ENCODE measurements around the gene NCF4.

The NCF4 gene

GRCh38 chr22:36886016-36886415, 25.2 kb downstream of the NCF4 start:
- TF ChIP-seq ZFX (IDR thresholded peaks at IDR 0.05) (no peak), CTCF (conservative IDR thresholded peaks at IDR 0.05) (no peak)
- no peak overlapping the region for H3K27ac ChIP-seq

GRCh38 chr22:36887162-36887561, 26.4 kb downstream of the NCF4 start:
- TF ChIP-seq CTCF (conservative IDR thresholded peaks at IDR 0.05), result no peak
- no peak for TF ChIP-seq ZFX (IDR thresholded peaks at IDR 0.05)
- no peak overlapping the region for H3K27ac ChIP-seq

GRCh38 chr22:36891646-36892045, 30.8 kb downstream of the NCF4 start:
- no peak overlapping the region for H3K27ac ChIP-seq
- TF ChIP-seq ZFX (IDR thresholded peaks at IDR 0.05) (no peak), CTCF (conservative IDR thresholded peaks at IDR 0.05) (no peak)

- no peak overlapping the region for H3K27ac ChIP-seq
- TF ChIP-seq CTCF (conservative IDR thresholded peaks at IDR 0.05) (no peak), ZFX (IDR thresholded peaks at IDR 0.05) (no peak)
Measured at GRCh38 chr22:36892292-36892691, 31.5 kb downstream of the NCF4 start.

DNA sequence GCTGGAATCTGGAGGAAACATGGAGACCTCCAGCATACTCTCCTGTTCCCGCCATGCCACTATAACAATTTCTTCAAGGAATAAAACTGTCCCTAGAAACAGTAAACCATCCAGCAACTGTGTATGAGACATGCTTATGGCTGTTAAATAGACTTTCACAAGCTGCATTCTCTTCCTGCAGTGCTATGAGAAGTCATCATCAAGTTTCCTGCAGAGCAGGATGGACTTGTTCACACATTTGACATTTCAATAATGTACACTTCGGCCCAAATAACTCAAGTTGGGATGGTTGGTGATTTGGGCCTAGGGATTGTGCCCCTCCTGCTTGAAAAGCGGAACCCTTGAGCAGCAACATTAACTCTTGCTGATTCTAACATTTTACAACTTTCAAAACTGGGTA, 32.5 kb downstream of the NCF4 start:
- no peak overlapping the region for H3K27ac ChIP-seq
- TF ChIP-seq CTCF (conservative IDR thresholded peaks at IDR 0.05) (no peak), ZFX (IDR thresholded peaks at IDR 0.05) (no peak)

GRCh38 chr22:36894266-36894665, 33.5 kb downstream of the NCF4 start:
- TF ChIP-seq ZFX (IDR thresholded peaks at IDR 0.05) (no peak), CTCF (conservative IDR thresholded peaks at IDR 0.05) (no peak)

GRCh38 chr22:36897611-36898010, 36.8 kb downstream of the NCF4 start:
- no peak for TF ChIP-seq ZFX (IDR thresholded peaks at IDR 0.05)
- no peak for TF ChIP-seq CTCF (conservative IDR thresholded peaks at IDR 0.05)
- no peak overlapping the region for H3K27ac ChIP-seq

More at GRCh38 chr22:36894266-36894665, 33.5 kb downstream of the NCF4 start:
- no peak overlapping the region for H3K27ac ChIP-seq

All from C4-2B (cell line).